Measurements from ENCODE around the gene NCAM2. TPM values are rescaled to one million over a fixed set of nuclear protein-coding genes. Genes with fewer than 3 reads are reported as not detected.

The NCAM2 gene
- total RNA-seq, 1 experiment from 2014 or later = not detected

DNA sequence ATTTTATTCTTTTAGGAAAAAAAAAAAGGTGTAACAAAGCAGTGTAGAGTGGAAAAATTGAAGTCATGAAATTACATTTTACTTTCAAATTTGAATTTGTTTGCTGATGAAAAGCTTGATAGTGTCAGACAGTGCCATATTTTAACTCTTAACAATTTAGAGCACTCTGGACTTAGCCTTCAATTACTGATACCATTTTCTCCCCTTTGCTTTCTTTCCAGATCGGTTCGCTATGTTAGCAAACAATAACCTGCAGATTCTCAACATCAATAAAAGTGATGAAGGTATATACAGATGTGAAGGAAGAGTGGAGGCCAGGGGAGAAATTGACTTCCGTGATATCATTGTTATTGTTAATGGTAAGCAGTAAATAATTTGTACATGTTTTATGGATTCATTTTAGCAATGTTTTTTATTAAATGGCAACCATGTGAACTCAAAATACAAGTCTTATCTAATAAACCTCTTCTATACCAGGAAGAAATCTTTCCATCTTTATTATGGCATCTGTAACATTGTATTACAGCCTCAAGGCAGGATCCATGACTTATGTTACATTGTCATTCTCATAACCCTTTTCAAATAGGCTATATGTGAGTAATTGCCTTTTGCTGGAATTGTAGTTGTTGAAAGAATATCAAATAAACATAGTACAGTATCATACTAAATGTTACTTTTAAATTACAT lies 293.8 kb downstream of the NCAM2 start:
- TF ChIP-seq ZNF274 (IDR thresholded peaks at IDR 0.05; ENCODE audit: low read depth, low read length) = no peak
- TF ChIP-seq JUND (IDR thresholded peaks at IDR 0.05) = no peak
- TF ChIP-seq SIN3A (IDR thresholded peaks at IDR 0.05; ENCODE audit: low read depth) = no peak
- TF ChIP-seq, protein P1, sequence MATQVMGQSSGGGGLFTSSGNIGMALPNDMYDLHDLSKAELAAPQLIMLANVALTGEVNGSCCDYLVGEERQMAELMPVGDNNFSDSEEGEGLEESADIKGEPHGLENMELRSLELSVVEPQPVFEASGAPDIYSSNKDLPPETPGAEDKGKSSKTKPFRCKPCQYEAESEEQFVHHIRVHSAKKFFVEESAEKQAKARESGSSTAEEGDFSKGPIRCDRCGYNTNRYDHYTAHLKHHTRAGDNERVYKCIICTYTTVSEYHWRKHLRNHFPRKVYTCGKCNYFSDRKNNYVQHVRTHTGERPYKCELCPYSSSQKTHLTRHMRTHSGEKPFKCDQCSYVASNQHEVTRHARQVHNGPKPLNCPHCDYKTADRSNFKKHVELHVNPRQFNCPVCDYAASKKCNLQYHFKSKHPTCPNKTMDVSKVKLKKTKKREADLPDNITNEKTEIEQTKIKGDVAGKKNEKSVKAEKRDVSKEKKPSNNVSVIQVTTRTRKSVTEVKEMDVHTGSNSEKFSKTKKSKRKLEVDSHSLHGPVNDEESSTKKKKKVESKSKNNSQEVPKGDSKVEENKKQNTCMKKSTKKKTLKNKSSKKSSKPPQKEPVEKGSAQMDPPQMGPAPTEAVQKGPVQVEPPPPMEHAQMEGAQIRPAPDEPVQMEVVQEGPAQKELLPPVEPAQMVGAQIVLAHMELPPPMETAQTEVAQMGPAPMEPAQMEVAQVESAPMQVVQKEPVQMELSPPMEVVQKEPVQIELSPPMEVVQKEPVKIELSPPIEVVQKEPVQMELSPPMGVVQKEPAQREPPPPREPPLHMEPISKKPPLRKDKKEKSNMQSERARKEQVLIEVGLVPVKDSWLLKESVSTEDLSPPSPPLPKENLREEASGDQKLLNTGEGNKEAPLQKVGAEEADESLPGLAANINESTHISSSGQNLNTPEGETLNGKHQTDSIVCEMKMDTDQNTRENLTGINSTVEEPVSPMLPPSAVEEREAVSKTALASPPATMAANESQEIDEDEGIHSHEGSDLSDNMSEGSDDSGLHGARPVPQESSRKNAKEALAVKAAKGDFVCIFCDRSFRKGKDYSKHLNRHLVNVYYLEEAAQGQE (IDR thresholded peaks at IDR 0.05; ENCODE audit: low read depth) = no peak
- TF ChIP-seq SP1 (IDR thresholded peaks at IDR 0.05; ENCODE audit: low read depth) = no peak
- TF ChIP-seq POLR2AphosphoS5 (IDR thresholded peaks at IDR 0.05; ENCODE audit: low read depth, low read length) = no peak
- no peak for TF ChIP-seq ZBTB33 (IDR thresholded peaks at IDR 0.05; ENCODE audit: extremely low read depth, insufficient replicate concordance, low read length)
- no peak for TF ChIP-seq EZH2 (IDR thresholded peaks at IDR 0.05)
- no peak for TF ChIP-seq EZH2phosphoT487 (IDR thresholded peaks at IDR 0.05; ENCODE audit: borderline replicate concordance)
- TF ChIP-seq YY1 (IDR thresholded peaks at IDR 0.05; ENCODE audit: extremely low read depth, insufficient replicate concordance, low read depth, low read length) = no peak
- TF ChIP-seq RAD21 (IDR thresholded peaks at IDR 0.05; ENCODE audit: low read depth) = no peak
- TF ChIP-seq FOSL1 (IDR thresholded peaks at IDR 0.05; ENCODE audit: low read depth) = no peak
- no peak for TF ChIP-seq POLR2A (IDR thresholded peaks at IDR 0.05; ENCODE audit: borderline replicate concordance, extremely low read depth, insufficient read depth, insufficient read length)
- intact Hi-C loops (cut with micrococcal nuclease) = no loop called here
- H3K79me2 ChIP-seq (ENCODE audit: insufficient read depth, low read length) = no peaks in the 10 kb centered on the region
- ChIA-PET CTCF (no interaction called here), POLR2A (no interaction called here), RAD21 (ENCODE audit: low non-redundant PET in 1 of 2, low total read pairs in 2 of 2, uncharacterized antibody in 2 of 2, unreplicated experiment in 2 of 2) (no interaction called here)
- BruUV-seq (replicated peaks) = no TSS peak
- no peaks in the 10 kb centered on the region for H3K4me1 ChIP-seq (ENCODE audit: control insufficient read depth in 1 of 2, insufficient read depth in 2 of 2, low read length in 2 of 2)
- ATAC-seq (no peak), DNase-seq (ENCODE audit: low read depth, low spot score) (no peak)
- H3K27ac ChIP-seq (ENCODE audit: low read depth, low read length) = no peak overlapping the region
- no peaks in the 10 kb centered on the region for H3K36me3 ChIP-seq (ENCODE audit: control insufficient read depth in 1 of 2, insufficient read depth in 2 of 2, low read length in 2 of 2)
- no peaks in the 10 kb centered on the region for H3K27me3 ChIP-seq (ENCODE audit: insufficient read depth, low read length)
- no peak overlapping the region for H3K4me2 ChIP-seq (ENCODE audit: low read length)
- H3K4me3 ChIP-seq (replicated peaks in 1 of 2; ENCODE audit: low read depth in 1 of 2, low read length in 2 of 2) = no peak overlapping the region
- H3K9me3 ChIP-seq (ENCODE audit: control insufficient read depth in 1 of 2, insufficient read depth in 1 of 2, low read depth in 1 of 2, low read length in 2 of 2) = peaks cover 6 to 32% of the 10 kb centered on the region in 2 experiments; a peak in 2 of 4 replicates
- H2AFZ ChIP-seq (ENCODE audit: low read depth, low read length, poor library complexity, severe bottlenecking) = no peak overlapping the region
- no peaks in the 10 kb centered on the region for H3K9me2 ChIP-seq (ENCODE audit: insufficient read depth)
- no peak overlapping the region for H3K9ac ChIP-seq (ENCODE audit: low read length)
- no peaks in the 10 kb centered on the region for H4K20me1 ChIP-seq (ENCODE audit: insufficient read depth)

All from HCT116 (cell line).